HepG2 (cell line): ENCODE data around the gene SULT1E1. TPM values are rescaled to one million over a fixed set of nuclear protein-coding genes. Genes with fewer than 3 reads are reported as not detected.

Experiments
- CBX5 ChIP-seq: sonication (generic); formaldehyde crosslinking; IDR thresholded peaks from 2 replicates; pipeline ENCODE4 v1.4.0; 2020; ENCODE audit warnings: missing genetic modification reagents, borderline replicate concordance
- DMAP1 ChIP-seq: IDR thresholded peaks from 2 replicates; pipeline ENCODE4 v1.6.1; 2016
- EED ChIP-seq: sonication (generic); formaldehyde crosslinking; IDR thresholded peaks from 2 replicates; pipeline ENCODE4 v1.5.0; 2020; ENCODE audit warnings: mild to moderate bottlenecking, missing genetic modification reagents
- FOXO1 ChIP-seq: sonication (generic); formaldehyde crosslinking; IDR thresholded peaks from 2 replicates; pipeline ENCODE4 v1.4.0; 2020; ENCODE audit warnings: missing genetic modification reagents
- FOXP1 ChIP-seq, 2 experiments: fragments of 450-650 bp in 1 of 2; IDR thresholded peaks; 2 replicates each; pipeline ENCODE4 v1.6.1; 2017 to 2018; ENCODE audit warnings: antibody characterized with exemption in 1 of 2
- GLI4 ChIP-seq: sonication (generic); formaldehyde crosslinking; IDR thresholded peaks from 2 replicates; pipeline ENCODE4 v1.5.1; 2020; ENCODE audit warnings: missing genetic modification reagents, mild to moderate bottlenecking, moderate library complexity, borderline replicate concordance
- JUN ChIP-seq: sonication (generic); formaldehyde crosslinking; IDR thresholded peaks from 2 replicates; pipeline ENCODE4 v1.4.0; 2020; ENCODE audit warnings: mild to moderate bottlenecking, missing genetic modification reagents
- MYNN ChIP-seq: sonication (generic); formaldehyde crosslinking; IDR thresholded peaks from 2 replicates; pipeline ENCODE4 v1.4.0; 2020; ENCODE audit warnings: mild to moderate bottlenecking, low read depth, missing genetic modification reagents
- NFRKB ChIP-seq: fragments of 450-650 bp; IDR thresholded peaks from 2 replicates; pipeline ENCODE4 v1.6.1; 2017
- RELA ChIP-seq: sonication (generic); formaldehyde crosslinking; IDR thresholded peaks from 2 replicates; pipeline ENCODE4 v1.4.0; 2020; ENCODE audit warnings: missing genetic modification reagents
- RXRB ChIP-seq: IDR thresholded peaks from 2 replicates; pipeline ENCODE4 v1.6.1; 2016; ENCODE audit warnings: borderline replicate concordance, missing genetic modification reagents, missing compliant biosample characterization
- SP5 ChIP-seq: IDR thresholded peaks from 2 replicates; pipeline ENCODE4 v1.6.1; 2016; ENCODE audit warnings: low read depth, borderline replicate concordance
- TCF7L2 ChIP-seq: IDR thresholded peaks from 2 replicates; pipeline ENCODE4 v1.6.1; 2011; ENCODE audit warnings: mild to moderate bottlenecking, low read depth, low read length, moderate library complexity
- THAP11 ChIP-seq: IDR thresholded peaks from 2 replicates; pipeline ENCODE4 v1.6.1; 2016; ENCODE audit warnings: missing biosample characterization, missing genetic modification reagents
- ZBTB44 ChIP-seq: sonication (generic); formaldehyde crosslinking; IDR thresholded peaks from 2 replicates; pipeline ENCODE4 v1.4.0; 2020; ENCODE audit warnings: missing genetic modification reagents
- ZFP90 ChIP-seq: sonication (generic); formaldehyde crosslinking; IDR thresholded peaks from 2 replicates; pipeline ENCODE4 v1.8.0; 2022; ENCODE audit warnings: missing genetic modification reagents, mild to moderate bottlenecking, inconsistent platforms, borderline replicate concordance
- ZMYM3 ChIP-seq: sonication (generic); formaldehyde crosslinking; IDR thresholded peaks from 2 replicates; pipeline ENCODE4 v1.5.1; 2020; ENCODE audit warnings: mild to moderate bottlenecking, missing genetic modification reagents
- ZNF282 ChIP-seq: fragments of 450-650 bp; IDR thresholded peaks from 2 replicates; pipeline ENCODE4 v1.6.1; 2018; ENCODE audit not compliant: partially characterized antibody
- ZNF432 ChIP-seq: sonication (generic); formaldehyde crosslinking; IDR thresholded peaks from 2 replicates; pipeline ENCODE4 v1.5.0; 2020; ENCODE audit warnings: missing genetic modification reagents, mild to moderate bottlenecking, borderline replicate concordance
- ZNF549 ChIP-seq: sonication (generic); formaldehyde crosslinking; IDR thresholded peaks from 2 replicates; pipeline ENCODE4 v1.5.0; 2020; ENCODE audit warnings: missing genetic modification reagents
- ZNF678 ChIP-seq: sonication (generic); formaldehyde crosslinking; IDR thresholded peaks from 2 replicates; pipeline ENCODE4 v1.4.0; 2020; ENCODE audit warnings: mild to moderate bottlenecking, missing genetic modification reagents
- ZNF704 ChIP-seq: sonication (generic); formaldehyde crosslinking; IDR thresholded peaks from 2 replicates; pipeline ENCODE4 v1.8.1; 2023; ENCODE audit warnings: mild to moderate bottlenecking, inconsistent platforms, moderate library complexity, missing genetic modification reagents, borderline replicate concordance
- ZNF720 ChIP-seq: sonication (generic); formaldehyde crosslinking; IDR thresholded peaks from 2 replicates; pipeline ENCODE4 v1.4.0; 2020; ENCODE audit warnings: missing genetic modification reagents
- ZNF878 ChIP-seq: sonication (generic); formaldehyde crosslinking; IDR thresholded peaks from 2 replicates; pipeline ENCODE4 v1.8.1; 2023; ENCODE audit warnings: mild to moderate bottlenecking, missing genetic modification reagents, moderate library complexity
- polyA plus RNA-seq, 8 experiments: library from polyadenylated mRNA; depleted of rRNA in 3 of 8; stranded (reverse) in 7 of 8; unstranded in 1 of 8; fragments of >200 nt; fragmentation: Illumina TruSeq in 4 of 8; extraction: Trizol in 4 of 8; gene quantifications; 2 replicates each; pipeline versions ENCODE4 v1.2.1 to v1.2.3, GENCODE V29; 2011 to 2016; ENCODE audit warnings: low read depth in 4 of 8, missing spikeins in 1 of 8, mixed read lengths in 1 of 8; ENCODE audit not compliant: insufficient read depth in 1 of 8
- total RNA-seq, 5 experiments: library from RNA; depleted of rRNA; stranded (reverse); fragments of >200 nt; fragmentation: Illumina TruSeq; extraction: Trizol; gene quantifications; 2 replicates each; pipeline ENCODE4 v1.2.3, GENCODE V29; 2016; ENCODE audit warnings: low read depth in 1 of 5
- TF ChIP-seq, protein P1 (sequence below): sonication (generic); formaldehyde crosslinking; IDR thresholded peaks from 2 replicates; pipeline ENCODE4 v1.4.0; 2020; ENCODE audit warnings: mild to moderate bottlenecking, missing genetic modification reagents
- TF ChIP-seq, protein P2 (sequence below): sonication (generic); formaldehyde crosslinking; conservative IDR thresholded peaks from 2 replicates; pipeline ENCODE4 v1.8.0; 2022; ENCODE audit warnings: low read depth, missing genetic modification reagents
- TF ChIP-seq, protein P3 (sequence below): sonication (generic); formaldehyde crosslinking; IDR thresholded peaks from 2 replicates; pipeline ENCODE4 v1.4.0; 2020; ENCODE audit warnings: mild to moderate bottlenecking, missing genetic modification reagents

SULT1E1 gene
- total and polyA plus RNA-seq, 2 of the 13 experiments (the other 11 are each of a cell fraction or from before 2014, with no cell fraction given) = 1.7 to 3.9 TPM

DNA sequence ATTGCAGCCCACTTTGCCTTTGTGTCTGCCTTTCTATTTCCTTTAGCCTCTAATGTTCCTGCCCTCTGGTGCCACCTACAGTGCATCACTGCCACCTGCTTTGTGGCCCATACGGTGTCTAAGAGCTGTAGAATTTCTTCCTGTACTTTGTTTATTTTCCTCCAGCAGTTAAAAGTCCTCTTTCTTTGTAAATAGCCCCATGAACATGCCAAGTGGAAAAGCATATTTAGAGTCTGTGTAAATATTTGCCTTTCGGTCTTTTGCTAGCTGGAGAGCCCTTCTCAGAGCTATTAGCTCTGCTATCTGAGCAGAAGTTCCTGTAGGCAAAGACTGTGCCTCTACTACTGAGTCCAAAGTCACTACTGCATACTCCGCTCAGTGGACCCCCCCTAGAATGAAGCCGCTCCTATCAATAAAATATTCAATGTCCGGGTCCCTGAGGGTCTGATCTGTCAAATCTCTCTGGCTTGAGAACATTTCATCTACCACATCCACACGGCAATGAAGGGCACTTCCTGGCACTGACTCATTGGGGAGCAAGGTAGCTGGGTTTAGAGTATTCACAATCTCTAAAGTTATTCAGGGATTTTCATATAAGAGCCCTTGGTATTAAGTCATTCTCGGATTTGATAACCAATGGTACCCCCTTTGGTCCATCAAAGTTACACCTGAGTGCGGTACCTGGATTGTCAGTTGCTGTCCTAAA lies 36.3 kb downstream of the SULT1E1 start (continued):
- no peak for TF ChIP-seq EED (CRISPR knock-in tag)
- peak; percentile 37; the same call in 1 of the 2 replicates for TF ChIP-seq DMAP1 (CRISPR knock-in tag)
- TF ChIP-seq, protein P1, sequence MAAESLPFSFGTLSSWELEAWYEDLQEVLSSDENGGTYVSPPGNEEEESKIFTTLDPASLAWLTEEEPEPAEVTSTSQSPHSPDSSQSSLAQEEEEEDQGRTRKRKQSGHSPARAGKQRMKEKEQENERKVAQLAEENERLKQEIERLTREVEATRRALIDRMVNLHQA (CRISPR knock-in tag) = no peak
- TF ChIP-seq RELA (CRISPR knock-in tag) = 0 out of 2 replicates have a peak, but pooled peaks have one; percentile 35
- TF ChIP-seq ZNF878 (CRISPR knock-in tag) = peak; percentile 91
- TF ChIP-seq ZNF549 (CRISPR knock-in tag) = no peak
- peak; percentile 76 for TF ChIP-seq THAP11 (CRISPR knock-in tag)
- TF ChIP-seq FOXP1 (IDR thresholded peaks at IDR 0.05) = peak; percentile 91
- TF ChIP-seq FOXP1 (CRISPR knock-in tag; IDR thresholded peaks at IDR 0.05) = peak; percentile 92
- no peak for TF ChIP-seq NFRKB
- no peak for TF ChIP-seq ZNF432 (CRISPR knock-in tag)
- TF ChIP-seq ZNF678 (CRISPR knock-in tag) = no peak
- peak; percentile 61; the same call in 1 of the 2 replicates for TF ChIP-seq ZMYM3 (CRISPR knock-in tag)
- TF ChIP-seq SP5 (CRISPR knock-in tag) = peak; percentile 34; the same call in 1 of the 2 replicates
- TF ChIP-seq JUN (CRISPR knock-in tag) = no peak
- TF ChIP-seq ZBTB44 (CRISPR knock-in tag) = no peak
- peak; percentile 97; the same call in 1 of the 2 replicates for TF ChIP-seq CBX5
- peak; percentile 91 for TF ChIP-seq RXRB (CRISPR knock-in tag)
- TF ChIP-seq, protein P2, sequence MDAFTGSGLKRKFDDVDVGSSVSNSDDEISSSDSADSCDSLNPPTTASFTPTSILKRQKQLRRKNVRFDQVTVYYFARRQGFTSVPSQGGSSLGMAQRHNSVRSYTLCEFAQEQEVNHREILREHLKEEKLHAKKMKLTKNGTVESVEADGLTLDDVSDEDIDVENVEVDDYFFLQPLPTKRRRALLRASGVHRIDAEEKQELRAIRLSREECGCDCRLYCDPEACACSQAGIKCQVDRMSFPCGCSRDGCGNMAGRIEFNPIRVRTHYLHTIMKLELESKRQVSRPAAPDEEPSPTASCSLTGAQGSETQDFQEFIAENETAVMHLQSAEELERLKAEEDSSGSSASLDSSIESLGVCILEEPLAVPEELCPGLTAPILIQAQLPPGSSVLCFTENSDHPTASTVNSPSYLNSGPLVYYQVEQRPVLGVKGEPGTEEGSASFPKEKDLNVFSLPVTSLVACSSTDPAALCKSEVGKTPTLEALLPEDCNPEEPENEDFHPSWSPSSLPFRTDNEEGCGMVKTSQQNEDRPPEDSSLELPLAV (CRISPR knock-in tag) = no peak
- TF ChIP-seq TCF7L2 = no peak
- no peak for TF ChIP-seq GLI4 (CRISPR knock-in tag)
- TF ChIP-seq ZNF282 = no peak
- TF ChIP-seq MYNN (CRISPR knock-in tag) = peak; percentile 94; the same call in 1 of the 2 replicates
- TF ChIP-seq ZFP90 = peak; percentile 25; the same call in 1 of the 2 replicates
- TF ChIP-seq FOXO1 (CRISPR knock-in tag) = peak; percentile 88
- no peak for TF ChIP-seq ZNF720
- TF ChIP-seq, protein P3, sequence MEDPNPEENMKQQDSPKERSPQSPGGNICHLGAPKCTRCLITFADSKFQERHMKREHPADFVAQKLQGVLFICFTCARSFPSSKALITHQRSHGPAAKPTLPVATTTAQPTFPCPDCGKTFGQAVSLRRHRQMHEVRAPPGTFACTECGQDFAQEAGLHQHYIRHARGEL (CRISPR knock-in tag) = no peak
- no peak for TF ChIP-seq ZNF704 (CRISPR knock-in tag)
